Small intestine (tissue), 7 donors: ENCODE measurements around the gene HSF5. TPM values are rescaled to one million over a fixed set of nuclear protein-coding genes. Genes with fewer than 3 reads are reported as not detected.
"Not testable (repeated sequence)": the region's sequence is repeated elsewhere in the genome, so short reads cannot be mapped to it uniquely, and the experiment has no call there.

Experiments
- DNase-seq, 2 donors: peaks; one replicate each; pipeline versions ENCODE4 v3.0.0 to v3.0.0-alpha.2; 2013
- FAIRE-seq: peaks from 2 replicates; lab custom pipeline; 2012; peaks lifted over from hg19 to GRCh38; lab: Jason Lieb, UNC
- H3K27ac ChIP-seq, 3 donors: one replicate each; pipeline ENCODE4 v1.5.1; 2013; ENCODE audit warnings: low read length in 2 of 3, mild to moderate bottlenecking in 2 of 3, control low read depth in 1 of 3, inconsistent platforms in 1 of 3, low read depth in 1 of 3, moderate library complexity in 1 of 3
- H3K27me3 ChIP-seq, 3 donors: one replicate each; pipeline ENCODE4 v1.6.1; 2013; ENCODE audit warnings: low read length in 3 of 3, inconsistent platforms in 1 of 3; ENCODE audit not compliant: control insufficient read depth in 3 of 3, insufficient read depth in 3 of 3
- H3K36me3 ChIP-seq, 3 donors: one replicate each; pipeline ENCODE4 v1.6.1; 2013; ENCODE audit warnings: low read length in 3 of 3, inconsistent platforms in 1 of 3, low read depth in 1 of 3, mild to moderate bottlenecking in 1 of 3, moderate library complexity in 1 of 3; ENCODE audit not compliant: control insufficient read depth in 3 of 3, insufficient read depth in 2 of 3
- H3K4me1 ChIP-seq, 3 donors: one replicate each; pipeline ENCODE4 v1.6.1; 2013; ENCODE audit warnings: low read length in 2 of 3, inconsistent platforms in 1 of 3, low read depth in 1 of 3, mild to moderate bottlenecking in 1 of 3, moderate library complexity in 1 of 3; ENCODE audit not compliant: control insufficient read depth in 3 of 3, insufficient read depth in 2 of 3
- H3K4me3 ChIP-seq, 3 donors: one replicate each; pipeline ENCODE4 v1.5.1; 2013; ENCODE audit warnings: low read length in 3 of 3, control low read depth in 1 of 3, inconsistent platforms in 1 of 3, low read depth in 1 of 3, mild to moderate bottlenecking in 1 of 3, moderate library complexity in 1 of 3
- H3K9me3 ChIP-seq, 2 donors: one replicate each; pipeline ENCODE4 v1.6.1; 2013; ENCODE audit warnings: low read depth in 1 of 2, low read length in 1 of 2; ENCODE audit not compliant: control insufficient read depth in 2 of 2, insufficient read depth in 1 of 2
- WGBS, 3 donors: extraction: QIAGEN DNeasy Blood & Tissue Kit; methylation state at CpG; one replicate each; pipeline ENCODE4 v1.1.7; 2013; 5-methylcytosine and 5-hydroxymethylcytosine counted together
- polyA plus RNA-seq, 4 donors: library from polyadenylated mRNA; stranded (reverse) in 3 of 4; unstranded in 1 of 4; fragments of 200-250 nt in 3 of 4; fragments of 120-200 nt in 1 of 4; gene quantifications; one replicate each; pipeline versions ENCODE4 v1.2.1 to v1.2.3, GENCODE V29; 2013
- donor health status: healthy with polysubstance abuse.
- donor health status: control.
- donor health status: control.
- donor health status: Bipolar disorder and iron deficiency.
- donor health status: healthy.

HSF5 gene
- polyA plus RNA-seq, 4 donors, result 0.01 to 0.03 TPM; not detected in 2

- 89% methylated on average over 8 of the region's 8 CpGs for WGBS, 3 donors
Measured at GRCh38 chr17:58503866-58504265, 15.7 kb upstream of the HSF5 start.

GRCh38 chr17:58503134-58503533, 14.9 kb upstream of the HSF5 start:
- WGBS, 3 donors, result 91 to 94% (median 92%) methylated on average over 6 of the region's 6 CpGs
- H3K4me3 ChIP-seq, FAIRE-seq, H3K9me3 ChIP-seq, H3K27ac ChIP-seq, H3K4me1 ChIP-seq, H3K27me3 ChIP-seq, DNase-seq: not testable (repeated sequence)
- peaks cover 19 to 74% (median 32%) of the 10 kb centered on the region in 3 donors for H3K36me3 ChIP-seq

More at GRCh38 chr17:58503866-58504265, 15.7 kb upstream of the HSF5 start:
- FAIRE-seq, result no peak
- no peak for DNase-seq
- H3K4me3 ChIP-seq, result no peak overlapping the region
- no peaks in the 10 kb centered on the region for H3K4me1 ChIP-seq
- no peaks in the 10 kb centered on the region for H3K9me3 ChIP-seq
- H3K36me3 ChIP-seq, result peaks cover 19 to 80% (median 39%) of the 10 kb centered on the region in 3 donors
- no peak overlapping the region for H3K27ac ChIP-seq
- H3K27me3 ChIP-seq, result no peaks in the 10 kb centered on the region

DNA sequence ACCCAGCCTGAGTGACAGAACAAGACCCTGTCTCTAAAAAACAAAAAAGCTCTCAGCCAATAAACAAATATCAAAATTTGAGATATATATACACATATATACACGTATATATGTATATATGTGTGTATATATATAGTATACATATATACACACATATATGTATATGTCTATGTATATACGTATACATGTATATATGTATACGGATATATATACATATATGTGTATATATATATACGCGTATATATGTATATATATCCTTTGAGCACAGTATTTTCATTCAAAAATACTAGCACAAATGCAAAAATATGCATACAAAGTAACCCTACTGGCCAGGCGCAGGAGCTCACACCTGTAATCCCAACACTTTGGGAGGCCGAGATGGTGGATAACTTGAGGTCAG, 13.2 kb upstream of the HSF5 start:
- no peak overlapping the region for H3K27ac ChIP-seq
- 95 to 96% (median 96%) methylated on average over 7 of the region's 7 CpGs for whole genome bisulfite sequencing, 3 donors
- H3K4me1 ChIP-seq, result no peaks in the 10 kb centered on the region
- H3K36me3 ChIP-seq, result peaks cover 19 to 64% (median 27%) of the 10 kb centered on the region in 3 donors
- DNase-seq (no peak), FAIRE-seq (no peak)
- no peak overlapping the region for H3K4me3 ChIP-seq
- no peaks in the 10 kb centered on the region for H3K9me3 ChIP-seq
- no peaks in the 10 kb centered on the region for H3K27me3 ChIP-seq

DNA sequence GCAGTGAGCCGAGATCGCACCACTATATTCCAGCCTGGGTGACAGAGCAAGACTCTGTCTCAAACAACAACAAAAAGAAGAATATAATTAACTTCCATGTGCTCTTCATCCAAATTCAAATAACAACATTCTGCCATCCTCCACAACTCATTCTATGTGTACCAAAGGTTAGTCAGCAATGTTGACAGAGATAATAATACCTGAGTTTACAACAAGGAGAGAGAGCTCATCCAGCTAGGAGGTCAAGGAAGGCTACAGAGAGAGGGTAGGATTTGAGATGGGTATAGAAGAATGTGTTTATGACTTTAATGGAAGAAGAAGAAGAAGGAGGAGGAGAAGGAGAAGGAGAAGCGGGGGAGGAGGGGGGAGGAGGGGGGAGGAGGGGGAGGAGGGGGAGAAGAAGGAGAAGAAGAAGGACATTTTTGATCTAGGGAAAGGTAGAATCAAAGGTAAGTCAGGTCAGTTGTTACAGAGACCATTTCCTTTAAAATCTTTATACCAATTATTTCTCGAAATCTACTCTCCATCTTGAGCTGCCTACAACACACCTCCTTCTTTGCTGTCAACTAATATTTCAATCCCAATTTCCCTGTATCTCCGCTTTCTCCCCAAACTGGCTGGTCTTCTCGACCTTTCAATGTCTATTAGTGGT, 10.1 kb upstream of the HSF5 start:
- Histone ChIP-seq H3K9me3 (no peaks in the 10 kb centered on the region), H3K27ac (no peak overlapping the region), H3K4me3 (no peak overlapping the region), H3K4me1 (no peaks in the 10 kb centered on the region), H3K27me3 (no peaks in the 10 kb centered on the region), H3K36me3 (peaks cover 24 to 55% (median 33%) of the 10 kb centered on the region in 3 donors)
- FAIRE-seq (no peak), DNase-seq (no peak)
- WGBS, 3 donors, result 94 to 99% (median 97%) methylated on average over 5 of the region's 6 CpGs

- no peak for FAIRE-seq
- Histone ChIP-seq H3K4me1 (no peaks in the 10 kb centered on the region), H3K27me3 (no peaks in the 10 kb centered on the region), H3K36me3 (peaks cover 34 to 50% (median 46%) of the 10 kb centered on the region in 3 donors), H3K4me3 (no peak overlapping the region), H3K27ac (no peak overlapping the region), H3K9me3 (peaks cover 0 to under 1% of the 10 kb centered on the region in 2 donors)
- no peak for DNase-seq
- WGBS, 3 donors, result 88 to 95% (median 92%) methylated on average over 4 of the region's 4 CpGs
Measured at GRCh38 chr17:58493506-58493905, 5.3 kb upstream of the HSF5 start.

GRCh38 chr17:58492238-58493121, 4.3 kb upstream of the HSF5 start:
- H3K27me3 ChIP-seq, result no peaks in the 10 kb centered on the region
- DNase-seq (no peak), FAIRE-seq (no peak)
- no peaks in the 10 kb centered on the region for H3K4me1 ChIP-seq
- no peak overlapping the region for H3K4me3 ChIP-seq
- H3K36me3 ChIP-seq, result peaks cover 32 to 48% (median 47%) of the 10 kb centered on the region in 3 donors
- no peak overlapping the region for H3K27ac ChIP-seq
- peaks cover 0 to 2% of the 10 kb centered on the region in 2 donors for H3K9me3 ChIP-seq
- 90 to 94% (median 93%) methylated on average over 11 of the region's 11 CpGs for WGBS, 3 donors

- FAIRE-seq, result no peak
- H3K36me3 ChIP-seq, result peaks cover 25 to 53% (median 46%) of the 10 kb centered on the region in 3 donors
Measured at GRCh38 chr17:58491510-58492045, 3.4 kb upstream of the HSF5 start.

DNA sequence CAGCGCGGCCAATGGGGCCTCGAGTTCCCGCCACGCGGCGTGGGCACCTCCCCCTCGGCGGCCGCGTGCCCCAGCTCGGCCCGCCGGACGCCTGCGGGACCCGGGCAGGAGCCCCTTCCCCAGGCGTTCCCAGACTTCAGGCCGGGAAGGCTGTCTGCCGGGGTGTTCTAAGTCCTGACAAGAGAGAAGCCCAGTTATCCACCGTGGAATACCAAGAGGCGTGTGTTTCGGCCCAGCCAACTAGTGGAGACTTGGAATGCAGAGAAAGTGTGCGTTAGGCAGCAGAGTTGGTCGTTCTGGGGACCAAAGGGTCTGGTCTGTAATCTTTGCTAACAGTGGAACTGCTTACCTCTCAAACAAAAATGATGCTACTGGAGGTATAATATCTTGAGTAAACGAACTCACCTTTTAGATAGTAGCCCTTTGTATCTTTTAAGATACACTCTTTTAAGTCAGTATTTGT, 251 bp upstream of the HSF5 start:
- FAIRE-seq (no peak), DNase-seq (no peak)
- peaks cover 10 to 32% (median 24%) of the 10 kb centered on the region in 3 donors for H3K36me3 ChIP-seq
- no peak overlapping the region for H3K4me3 ChIP-seq
- no peaks in the 10 kb centered on the region for H3K4me1 ChIP-seq
- H3K27ac ChIP-seq, result no peak overlapping the region
- WGBS, 3 donors, result 89 to 95% (median 94%) methylated on average over 26 of the region's 26 CpGs
- peaks cover 0 to 2% of the 10 kb centered on the region in 2 donors for H3K9me3 ChIP-seq
- no peaks in the 10 kb centered on the region for H3K27me3 ChIP-seq

More at GRCh38 chr17:58491510-58492045, 3.4 kb upstream of the HSF5 start:
- peaks cover 0 to 2% of the 10 kb centered on the region in 2 donors for H3K9me3 ChIP-seq
- DNase-seq, result no peak
- no peaks in the 10 kb centered on the region for H3K4me1 ChIP-seq
- no peaks in the 10 kb centered on the region for H3K27me3 ChIP-seq
- WGBS, 3 donors, result 95 to 96% (median 96%) methylated on average over 6 of the region's 6 CpGs
- H3K4me3 ChIP-seq, result no peak overlapping the region
- no peak overlapping the region for H3K27ac ChIP-seq
